Amygdala (tissue), 56 donors: ENCODE results near the gene GYS2.
"Not testable (repeated sequence)": the region's sequence is repeated elsewhere in the genome, so short reads cannot be mapped to it uniquely, and the experiment has no call there.

ENCODE experiments used
- DNase-seq, 56 donors: peaks; one replicate each; lab custom pipeline; 2025; lab: John Stamatoyannopoulos, UW

Gene GYS2

GRCh38 chr12:21606175-21606574 is 1.5 kb upstream of the GYS2 start:
- DNase-seq = no peak

- DNase-seq = no peak
Measured at GRCh38 chr12:21602774-21603173, 1.9 kb downstream of the GYS2 start.

- no peak for DNase-seq
Measured at GRCh38 chr12:21600196-21600595, 4.5 kb downstream of the GYS2 start.

- no peak for DNase-seq
Measured at GRCh38 chr12:21599143-21599999, 5.3 kb downstream of the GYS2 start.

- DNase-seq = no peak
Measured at GRCh38 chr12:21598651-21599050, 6.0 kb downstream of the GYS2 start.

GRCh38 chr12:21595356-21595755 is 9.3 kb downstream of the GYS2 start:
- DNase-seq = not testable (repeated sequence)

- no peak for DNase-seq
Measured at GRCh38 chr12:21585485-21585884, 19.2 kb downstream of the GYS2 start.

- not testable (repeated sequence) for DNase-seq
Measured at GRCh38 chr12:21584403-21585182, 20.1 kb downstream of the GYS2 start.

GRCh38 chr12:21583587-21583986 is 21.1 kb downstream of the GYS2 start:
- no peak for DNase-seq

- DNase-seq = no peak
Measured at GRCh38 chr12:21580748-21581516, 23.7 kb downstream of the GYS2 start.

- DNase-seq = no peak
Measured at GRCh38 chr12:21577516-21577915, 27.1 kb downstream of the GYS2 start.

GRCh38 chr12:21576431-21576830 is 28.2 kb downstream of the GYS2 start:
- no peak for DNase-seq

- no peak for DNase-seq
Measured at GRCh38 chr12:21573733-21574358, 30.8 kb downstream of the GYS2 start.

- no peak for DNase-seq
Measured at GRCh38 chr12:21571046-21571445, 33.6 kb downstream of the GYS2 start.

- DNase-seq = no peak
Measured at GRCh38 chr12:21568115-21568514, 36.5 kb downstream of the GYS2 start.

- DNase-seq = no peak
Measured at GRCh38 chr12:21566907-21567394, 37.7 kb downstream of the GYS2 start.

GRCh38 chr12:21566223-21566906 is 38.3 kb downstream of the GYS2 start:
- DNase-seq = no peak

GRCh38 chr12:21562859-21563258 is 41.8 kb downstream of the GYS2 start:
- DNase-seq = no peak

GRCh38 chr12:21561158-21561557 is 43.5 kb downstream of the GYS2 start:
- no peak for DNase-seq
